K562 (cell line): Measurements from ENCODE around the gene VPS4A. TPM values are rescaled to one million over a fixed set of nuclear protein-coding genes. Genes with fewer than 3 reads are reported as not detected.

Experiments
- polyA plus RNA-seq, 8 experiments: library from polyadenylated mRNA; depleted of rRNA in 4 of 8; stranded (reverse) in 5 of 8; unstranded in 3 of 8; fragments of >200 nt; fragmentation: Nextera tagmentation in 2 of 8; fragmentation: Illumina TruSeq in 1 of 8; extraction: Ambion mirVana in 2 of 8; extraction: Trizol in 1 of 8; gene quantifications; 2 replicates each; pipeline versions ENCODE4 v1.2.1 to v1.2.3, GENCODE V29; 2011 to 2014; ENCODE audit warnings: inconsistent platforms in 1 of 8, missing spikeins in 1 of 8
- total RNA-seq, 7 experiments: library from RNA; depleted of rRNA in 6 of 7; stranded (reverse); fragments of >200 nt in 6 of 7; fragmentation: Illumina TruSeq in 2 of 7; extraction: Trizol in 2 of 7; gene quantifications; 2 replicates each; pipeline versions ENCODE4 v1.2.1 to v1.2.3, GENCODE V29; 2011 to 2021; ENCODE audit warnings: low replicate concordance in 1 of 7

The VPS4A gene
- total and polyA plus RNA-seq, 9 of the 15 experiments (the other 6 are each of a cell fraction or from before 2014, with no cell fraction given) = 7.6 to 45.4 (median 29.9) TPM

Other genes starting within 250 kb of the VPS4A start
Only the 7 nearest of the 10 such genes appear.
- 6.9 and 15.5 TPM in 2 replicates for gene SNTB2, start 124.2 kb upstream of the VPS4A start, total RNA-seq (2014; rRNA removed)
- 5.7 and 7.2 TPM in 2 replicates for gene SNTB2, start 124.2 kb upstream of the VPS4A start, total RNA-seq (2014; rRNA removed; fragmentation: Illumina TruSeq; extraction: Trizol)
- gene SNTB2, start 124.2 kb upstream of the VPS4A start, total RNA-seq (2015; rRNA removed; fragmentation: Illumina TruSeq; extraction: Trizol) = 6.3 TPM in 2 replicates
- gene SNTB2, start 124.2 kb upstream of the VPS4A start, total RNA-seq (2021) = 13.7 and 14.1 TPM in 2 replicates
- gene SNTB2, start 124.2 kb upstream of the VPS4A start, polyA plus RNA-seq (2011; rRNA removed) = 7.6 and 9.5 TPM in 2 replicates
- gene SNTB2, start 124.2 kb upstream of the VPS4A start, polyA plus RNA-seq (2014; fragmentation: Illumina TruSeq; extraction: Trizol) = 3.4 and 3.9 TPM in 2 replicates
- gene SNTB2, start 124.2 kb upstream of the VPS4A start, polyA plus RNA-seq (2014; fragmentation: Nextera tagmentation; extraction: Ambion mirVana) = 1 to 10 TPM; 1.2 to 1.9 TPM
- gene SNTB2, start 124.2 kb upstream of the VPS4A start, polyA plus RNA-seq (2014; rRNA removed) = 4.1 and 4.4 TPM in 2 replicates
- 60.6 and 72.4 TPM in 2 replicates for gene PDF, start 19.2 kb downstream of the VPS4A start, total RNA-seq (2014; rRNA removed)
- 0.67 and 1.7 TPM in 2 replicates for gene PDF, start 19.2 kb downstream of the VPS4A start, total RNA-seq (2014; rRNA removed; fragmentation: Illumina TruSeq; extraction: Trizol)
- gene PDF, start 19.2 kb downstream of the VPS4A start, total RNA-seq (2015; rRNA removed; fragmentation: Illumina TruSeq; extraction: Trizol) = 6.2 and 10.1 TPM in 2 replicates
- gene PDF, start 19.2 kb downstream of the VPS4A start, total RNA-seq (2021) = 31.5 and 36.3 TPM in 2 replicates
- gene PDF, start 19.2 kb downstream of the VPS4A start, polyA plus RNA-seq (2011; rRNA removed) = 4.3 and 5.3 TPM in 2 replicates
- 5.6 and 11.1 TPM in 2 replicates for gene PDF, start 19.2 kb downstream of the VPS4A start, polyA plus RNA-seq (2014; fragmentation: Illumina TruSeq; extraction: Trizol)
- gene PDF, start 19.2 kb downstream of the VPS4A start, polyA plus RNA-seq (2014; fragmentation: Nextera tagmentation; extraction: Ambion mirVana) = under 1 TPM; 0.15 to 0.25 TPM
- 40.0 and 45.5 TPM in 2 replicates for gene PDF, start 19.2 kb downstream of the VPS4A start, polyA plus RNA-seq (2014; rRNA removed)
- 34.2 and 45.2 TPM in 2 replicates for gene COG8, start 28.2 kb downstream of the VPS4A start, total RNA-seq (2014; rRNA removed)
- 21.9 and 23.3 TPM in 2 replicates for gene COG8, start 28.2 kb downstream of the VPS4A start, total RNA-seq (2014; rRNA removed; fragmentation: Illumina TruSeq; extraction: Trizol)
- 29.4 and 30.1 TPM in 2 replicates for gene COG8, start 28.2 kb downstream of the VPS4A start, total RNA-seq (2015; rRNA removed; fragmentation: Illumina TruSeq; extraction: Trizol)
- 42.6 and 43.6 TPM in 2 replicates for gene COG8, start 28.2 kb downstream of the VPS4A start, total RNA-seq (2021)
- gene COG8, start 28.2 kb downstream of the VPS4A start, polyA plus RNA-seq (2011; rRNA removed) = 31.5 and 34.9 TPM in 2 replicates
- gene COG8, start 28.2 kb downstream of the VPS4A start, polyA plus RNA-seq (2014; fragmentation: Illumina TruSeq; extraction: Trizol) = 22.0 and 27.9 TPM in 2 replicates
- 1 to 10 TPM; 3.7 to 5.7 TPM for gene COG8, start 28.2 kb downstream of the VPS4A start, polyA plus RNA-seq (2014; fragmentation: Nextera tagmentation; extraction: Ambion mirVana)
- 33.4 and 38.2 TPM in 2 replicates for gene COG8, start 28.2 kb downstream of the VPS4A start, polyA plus RNA-seq (2014; rRNA removed)
- 41.2 and 45.2 TPM in 2 replicates for gene NIP7, start 28.4 kb downstream of the VPS4A start, total RNA-seq (2014; rRNA removed)
- gene NIP7, start 28.4 kb downstream of the VPS4A start, total RNA-seq (2014; rRNA removed; fragmentation: Illumina TruSeq; extraction: Trizol) = 73.9 and 77.8 TPM in 2 replicates
- 82.9 and 85.5 TPM in 2 replicates for gene NIP7, start 28.4 kb downstream of the VPS4A start, total RNA-seq (2015; rRNA removed; fragmentation: Illumina TruSeq; extraction: Trizol)
- gene NIP7, start 28.4 kb downstream of the VPS4A start, total RNA-seq (2021) = 52.8 and 58.1 TPM in 2 replicates
- 18.9 and 28.9 TPM in 2 replicates for gene NIP7, start 28.4 kb downstream of the VPS4A start, polyA plus RNA-seq (2011; rRNA removed)
- gene NIP7, start 28.4 kb downstream of the VPS4A start, polyA plus RNA-seq (2014; fragmentation: Illumina TruSeq; extraction: Trizol) = 71.2 and 78.3 TPM in 2 replicates
- 10 to 100 TPM; 72.5 to 78.3 TPM for gene NIP7, start 28.4 kb downstream of the VPS4A start, polyA plus RNA-seq (2014; fragmentation: Nextera tagmentation; extraction: Ambion mirVana)
- gene NIP7, start 28.4 kb downstream of the VPS4A start, polyA plus RNA-seq (2014; rRNA removed) = 57.7 and 67.0 TPM in 2 replicates
- 0.18 TPM in 1 of 2 replicates, not detected in the other for gene TMED6, start 40.4 kb downstream of the VPS4A start, total RNA-seq (2014; rRNA removed)
- 0.22 and 0.25 TPM in 2 replicates for gene TMED6, start 40.4 kb downstream of the VPS4A start, total RNA-seq (2014; rRNA removed; fragmentation: Illumina TruSeq; extraction: Trizol)
- 0.25 TPM in 1 of 2 replicates, not detected in the other for gene TMED6, start 40.4 kb downstream of the VPS4A start, total RNA-seq (2015; rRNA removed; fragmentation: Illumina TruSeq; extraction: Trizol)
- 0.51 TPM in 1 of 2 replicates, not detected in the other for gene TMED6, start 40.4 kb downstream of the VPS4A start, total RNA-seq (2021)
- 0.14 and 0.20 TPM in 2 replicates for gene TMED6, start 40.4 kb downstream of the VPS4A start, polyA plus RNA-seq (2011; rRNA removed)
- 0.22 TPM in 1 of 2 replicates, not detected in the other for gene TMED6, start 40.4 kb downstream of the VPS4A start, polyA plus RNA-seq (2014; fragmentation: Illumina TruSeq; extraction: Trizol)
- under 1 TPM; 0.32 to 0.45 TPM for gene TMED6, start 40.4 kb downstream of the VPS4A start, polyA plus RNA-seq (2014; fragmentation: Nextera tagmentation; extraction: Ambion mirVana)
- not detected in 2 replicates for gene TMED6, start 40.4 kb downstream of the VPS4A start, polyA plus RNA-seq (2014; rRNA removed)
- gene TERF2, start 74.7 kb downstream of the VPS4A start, total RNA-seq (2014; rRNA removed) = 12.9 and 16.4 TPM in 2 replicates
- 18.5 and 18.6 TPM in 2 replicates for gene TERF2, start 74.7 kb downstream of the VPS4A start, total RNA-seq (2014; rRNA removed; fragmentation: Illumina TruSeq; extraction: Trizol)
- gene TERF2, start 74.7 kb downstream of the VPS4A start, total RNA-seq (2015; rRNA removed; fragmentation: Illumina TruSeq; extraction: Trizol) = 17.9 and 22.4 TPM in 2 replicates
- 33.5 and 38.3 TPM in 2 replicates for gene TERF2, start 74.7 kb downstream of the VPS4A start, total RNA-seq (2021)
- gene TERF2, start 74.7 kb downstream of the VPS4A start, polyA plus RNA-seq (2011; rRNA removed) = 28.8 and 30.7 TPM in 2 replicates
- 44.1 and 56.6 TPM in 2 replicates for gene TERF2, start 74.7 kb downstream of the VPS4A start, polyA plus RNA-seq (2014; fragmentation: Illumina TruSeq; extraction: Trizol)
- 10 to 100 TPM; 15.0 to 18.1 TPM for gene TERF2, start 74.7 kb downstream of the VPS4A start, polyA plus RNA-seq (2014; fragmentation: Nextera tagmentation; extraction: Ambion mirVana)
- gene TERF2, start 74.7 kb downstream of the VPS4A start, polyA plus RNA-seq (2014; rRNA removed) = 21.8 and 24.6 TPM in 2 replicates
- gene CYB5B, start 113.3 kb downstream of the VPS4A start, total RNA-seq (2014; rRNA removed) = 29.9 and 69.7 TPM in 2 replicates
- 133 and 137 TPM in 2 replicates for gene CYB5B, start 113.3 kb downstream of the VPS4A start, total RNA-seq (2014; rRNA removed; fragmentation: Illumina TruSeq; extraction: Trizol)
- gene CYB5B, start 113.3 kb downstream of the VPS4A start, total RNA-seq (2015; rRNA removed; fragmentation: Illumina TruSeq; extraction: Trizol) = 98.0 and 101 TPM in 2 replicates
- 103 and 107 TPM in 2 replicates for gene CYB5B, start 113.3 kb downstream of the VPS4A start, total RNA-seq (2021)
- gene CYB5B, start 113.3 kb downstream of the VPS4A start, polyA plus RNA-seq (2011; rRNA removed) = 196 and 274 TPM in 2 replicates
- 167 and 198 TPM in 2 replicates for gene CYB5B, start 113.3 kb downstream of the VPS4A start, polyA plus RNA-seq (2014; fragmentation: Illumina TruSeq; extraction: Trizol)
- gene CYB5B, start 113.3 kb downstream of the VPS4A start, polyA plus RNA-seq (2014; fragmentation: Nextera tagmentation; extraction: Ambion mirVana) = 100 to 1,000 TPM; 136 to 198 TPM
- 75.6 and 98.3 TPM in 2 replicates for gene CYB5B, start 113.3 kb downstream of the VPS4A start, polyA plus RNA-seq (2014; rRNA removed)